SHP77 (cell line): ENCODE measurements around the gene ABCB8.

Experiments used
- DNase-seq, 2 experiments: peaks; one replicate each; lab custom pipeline; 2025; lab: John Stamatoyannopoulos, UW

Gene ABCB8

GRCh38 chr7:151057989-151058780, 29.9 kb downstream of the ABCB8 start:
- peak; percentile 99 for DNase-seq

- DNase-seq = no peak
Observed at GRCh38 chr7:151058781-151059366, 30.6 kb downstream of the ABCB8 start.

DNA sequence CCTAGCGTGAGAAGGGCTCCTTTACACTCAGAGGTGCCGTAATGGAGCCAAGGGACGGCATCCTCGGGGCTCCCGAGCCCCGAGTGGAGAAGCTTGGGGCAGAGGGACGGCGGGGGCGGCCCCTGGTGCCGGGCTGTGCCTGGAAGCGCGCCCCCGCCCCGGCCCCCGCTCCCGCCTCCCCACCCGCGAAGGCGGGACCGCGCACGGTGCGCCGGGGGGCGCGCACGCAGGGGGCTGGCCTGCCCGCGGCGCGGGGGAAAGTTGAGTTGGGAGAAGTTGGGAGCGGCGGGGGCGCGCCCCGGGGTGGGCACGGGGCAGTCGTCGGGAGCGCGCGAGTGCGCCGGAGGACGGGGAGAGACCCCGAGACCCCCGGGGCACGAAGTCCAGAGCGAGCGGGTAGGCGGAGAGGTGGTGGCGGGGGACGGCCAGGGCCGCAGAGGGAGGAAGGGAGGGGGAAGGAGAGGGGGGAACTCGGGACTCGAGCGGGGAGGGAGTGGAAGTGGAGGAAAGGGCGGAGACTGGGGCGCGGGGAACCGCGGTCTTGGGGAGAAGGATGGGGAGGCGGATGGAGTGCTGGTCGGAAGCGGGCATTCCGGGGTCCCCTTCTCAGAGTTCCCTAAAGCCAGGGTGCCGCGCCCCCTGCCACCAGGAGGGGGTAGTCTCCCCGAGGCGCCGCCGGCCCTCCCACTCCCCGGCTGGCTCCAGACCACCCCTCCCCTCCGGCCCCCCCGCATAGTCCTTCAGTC, 31.3 kb downstream of the ABCB8 start, which contains the start of gene SLC4A2:
SLC4A2 (plus strand) TSS at position 223 of the 746 bp plus-strand sequence. CDS start 2,399 bp downstream, outside the sequence.
- peak; percentile 12 to 59 for DNase-seq

DNA sequence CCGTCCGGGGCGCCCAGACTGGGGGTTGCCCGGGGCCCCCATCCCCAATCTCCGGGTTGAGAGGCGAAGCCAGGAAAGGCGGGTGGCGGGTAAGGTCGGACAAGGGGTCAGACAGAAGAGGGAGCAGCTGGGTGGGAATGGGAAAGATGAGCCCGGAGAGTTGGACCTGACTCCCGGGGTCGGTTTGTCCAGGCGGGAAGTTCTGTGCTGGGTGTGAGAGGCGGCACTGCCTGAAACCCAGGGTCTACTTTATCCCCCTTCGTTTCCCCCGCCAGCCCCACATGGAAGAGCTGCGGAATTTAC, 31.8 kb downstream of the ABCB8 start:
- no peak for DNase-seq

- DNase-seq = no peak
Observed at GRCh38 chr7:151060416-151061212, 32.4 kb downstream of the ABCB8 start.

GRCh38 chr7:151061213-151062110, 33.2 kb downstream of the ABCB8 start:
- DNase-seq = no peak

DNA sequence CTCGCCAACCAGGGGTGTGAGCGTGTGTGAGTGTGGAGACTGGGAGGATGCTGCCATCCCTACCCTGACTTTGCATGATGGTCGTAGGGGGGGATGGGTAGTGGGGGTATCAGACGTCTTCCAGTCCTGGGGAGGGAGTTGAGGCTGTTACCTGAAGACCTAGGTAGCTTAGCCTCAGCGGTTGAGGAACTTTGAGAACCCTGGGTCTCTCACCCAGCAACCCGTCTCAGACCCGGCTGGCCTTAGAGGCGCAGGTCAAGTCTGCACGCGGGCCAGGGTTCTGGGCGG, 33.8 kb downstream of the ABCB8 start:
- DNase-seq = no peak

- peak; percentile 36 to 70 for DNase-seq
Observed at GRCh38 chr7:151062399-151063211, 34.4 kb downstream of the ABCB8 start.

DNA sequence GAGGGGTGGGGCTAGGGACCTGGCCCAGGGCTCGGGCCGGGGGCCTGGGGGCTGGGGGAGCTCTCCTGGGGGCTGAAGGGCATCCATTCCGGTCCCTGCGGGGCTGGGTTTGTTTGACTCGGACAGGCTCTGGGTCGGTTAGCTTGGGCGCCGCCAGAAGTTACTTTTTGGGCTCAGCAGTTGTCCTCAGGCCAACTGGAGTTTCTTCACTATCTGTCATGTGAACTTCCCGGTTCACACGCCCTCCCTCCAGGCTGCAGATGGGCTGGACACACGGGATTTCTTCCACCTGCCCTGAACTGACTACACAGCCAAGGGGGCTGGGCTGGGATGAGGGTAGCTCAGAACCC, 34.9 kb downstream of the ABCB8 start:
- no peak for DNase-seq

DNA sequence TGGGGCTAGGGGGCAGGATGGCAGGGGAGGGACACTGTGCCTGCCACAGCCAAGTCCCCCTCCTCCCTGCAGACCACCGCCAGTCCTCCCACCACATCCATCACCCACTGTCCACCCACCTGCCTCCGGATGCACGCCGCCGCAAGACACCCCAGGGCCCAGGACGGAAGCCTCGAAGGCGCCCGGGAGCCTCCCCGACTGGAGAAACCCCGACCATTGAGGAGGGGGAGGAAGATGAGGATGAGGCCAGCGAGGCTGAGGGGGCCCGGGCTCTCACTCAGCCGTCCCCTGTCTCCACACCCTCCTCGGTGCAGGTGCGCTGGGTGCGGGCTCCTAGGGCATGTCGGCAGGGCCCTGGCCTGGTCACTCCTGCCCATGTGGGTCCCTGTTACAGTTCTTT, 36.2 kb downstream of the ABCB8 start:
- no peak for DNase-seq

GRCh38 chr7:151064993-151065392, 36.7 kb downstream of the ABCB8 start:
- no peak for DNase-seq

DNA sequence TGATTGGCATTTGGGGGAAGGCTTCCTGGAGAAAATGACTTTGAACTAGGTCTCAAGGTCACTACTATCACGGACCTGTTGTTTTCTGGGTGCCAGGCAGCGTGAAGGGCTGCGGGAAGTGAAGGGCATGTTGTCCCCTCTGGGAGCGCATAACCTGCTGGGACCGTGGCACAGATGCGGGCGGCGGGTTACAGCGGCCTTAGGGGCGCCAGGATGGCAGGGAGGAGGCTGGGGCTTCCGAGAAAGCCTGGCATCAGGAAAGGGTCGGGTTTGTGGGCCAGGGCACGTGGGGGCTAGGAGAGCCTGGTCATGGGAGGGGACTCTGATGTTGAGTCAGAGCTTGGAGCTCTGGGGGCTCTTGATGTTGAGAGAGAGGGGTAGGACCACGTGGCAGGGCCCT, 37.3 kb downstream of the ABCB8 start:
- no peak for DNase-seq

GRCh38 chr7:151066273-151066974, 38.2 kb downstream of the ABCB8 start:
- DNase-seq = no peak

DNA sequence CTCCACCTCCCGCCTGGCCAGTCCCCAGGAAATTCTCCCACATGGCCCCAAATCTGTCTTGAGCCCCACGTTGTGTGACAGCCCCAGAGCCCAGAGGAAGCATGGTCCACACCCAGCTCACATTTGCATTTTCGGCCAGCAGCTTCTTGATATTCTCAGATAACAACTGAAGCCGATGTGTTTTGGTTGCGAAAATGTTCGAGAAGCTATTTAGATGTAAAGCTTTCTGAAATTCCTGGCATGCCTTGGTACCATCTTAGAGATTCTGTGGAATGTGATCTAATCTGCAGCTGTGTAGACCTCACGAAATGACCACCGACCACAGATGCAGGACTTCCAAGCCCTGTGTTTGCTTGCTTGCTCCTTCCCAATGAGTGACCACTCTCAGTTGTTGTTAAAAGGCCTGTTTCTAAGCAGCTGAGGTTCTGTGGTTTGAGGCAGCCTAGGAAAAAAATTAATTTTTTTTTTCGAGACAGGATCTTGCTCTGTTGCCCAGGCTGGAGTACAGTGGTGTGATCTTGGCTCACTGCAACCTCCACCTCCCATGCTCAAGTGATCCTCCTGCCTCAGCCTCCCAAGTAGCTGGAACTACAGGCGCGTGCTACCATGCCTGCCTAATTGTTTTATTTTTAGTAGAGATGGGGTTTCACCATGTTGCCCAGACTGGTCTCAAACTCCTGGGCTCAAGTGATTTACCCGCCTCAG, 40.0 kb downstream of the ABCB8 start:
- DNase-seq = no peak

GRCh38 chr7:151069841-151070573, 41.8 kb downstream of the ABCB8 start:
- DNase-seq = no peak

GRCh38 chr7:151070574-151070960, 42.3 kb downstream of the ABCB8 start:
- no peak for DNase-seq

- no peak for DNase-seq
Observed at GRCh38 chr7:151071032-151071866, 43.0 kb downstream of the ABCB8 start.

- no peak for DNase-seq
Observed at GRCh38 chr7:151073990-151074389, 45.7 kb downstream of the ABCB8 start.
